ENCODE results near the gene SECISBP2L.
"Not testable (repeated sequence)": the region's sequence is repeated elsewhere in the genome, so short reads cannot be mapped to it uniquely, and the experiment has no call there.

SECISBP2L gene

GRCh38 chr15:49084285-49084570, 38.0 kb upstream of the SECISBP2L start:
- DNase-seq (ENCODE audit: extremely low spot score): no peak
- ChIA-PET POLR2A (no interaction called here), CTCF (no interaction called here)
- no peak for TF ChIP-seq CTCF (IDR thresholded peaks at IDR 0.05; ENCODE audit: control extremely low read depth, extremely low read depth, low read depth, missing control alignments)

GRCh38 chr15:49083401-49084284, 37.4 kb upstream of the SECISBP2L start:
- ChIA-PET CTCF (interaction anchor here (0.8 to 1.2 kb wide), 2 partner anchors 12 to 308 kb away, joined by 3 to 4 read pairs; no protein-coding TSS in a partner anchor), POLR2A (no interaction called here)
- no peak for TF ChIP-seq CTCF (IDR thresholded peaks at IDR 0.05; ENCODE audit: control extremely low read depth, extremely low read depth, low read depth, missing control alignments)
- DNase-seq (ENCODE audit: extremely low spot score): no peak

- ChIA-PET POLR2A (no interaction called here), CTCF (interaction anchor here (0.8 to 3.4 kb wide), 3 partner anchors 11 to 307 kb away, joined by 3 to 8 read pairs (median 4); no protein-coding TSS in a partner anchor)
- no peak for DNase-seq (ENCODE audit: extremely low spot score)
- no peak for TF ChIP-seq CTCF (IDR thresholded peaks at IDR 0.05; ENCODE audit: control extremely low read depth, extremely low read depth, low read depth, missing control alignments)
Observed at GRCh38 chr15:49082960-49083359, 36.7 kb upstream of the SECISBP2L start.

- no peak for DNase-seq (ENCODE audit: extremely low spot score)
- CTCF ChIA-PET: interaction anchor here (0.8 to 3.4 kb wide), 3 partner anchors 15 to 33 kb away, joined by 3 to 8 read pairs (median 4); partner anchors contain the start of gene SECISBP2L
- no peak for TF ChIP-seq CTCF (IDR thresholded peaks at IDR 0.05; ENCODE audit: control extremely low read depth, extremely low read depth, low read depth, missing control alignments)
- POLR2A ChIA-PET: no interaction called here
Observed at GRCh38 chr15:49079340-49080039, 33.2 kb upstream of the SECISBP2L start.

GRCh38 chr15:49075881-49076280, 29.6 kb upstream of the SECISBP2L start:
- POLR2A ChIA-PET: no interaction called here
- no peak for TF ChIP-seq CTCF (IDR thresholded peaks at IDR 0.05; ENCODE audit: control extremely low read depth, extremely low read depth, low read depth, missing control alignments)
- DNase-seq (ENCODE audit: extremely low spot score): no peak
- CTCF ChIA-PET: interaction anchor here (1.6 kb wide), 1 partner anchor 10 kb away, joined by 4 read pairs; no protein-coding TSS in a partner anchor

- DNase-seq (ENCODE audit: extremely low spot score); POLR2A ChIA-PET; CTCF ChIA-PET: not testable (repeated sequence)
Observed at GRCh38 chr15:49074589-49075287, 28.5 kb upstream of the SECISBP2L start.
